B cell (primary cell): Measurements from ENCODE around the gene SRGAP2B.
"Not testable (repeated sequence)": the region's sequence is repeated elsewhere in the genome, so short reads cannot be mapped to it uniquely, and the experiment has no call there.

Experiments used
- EZH2 ChIP-seq: IDR thresholded peaks from 2 replicates; pipeline ENCODE4 v1.6.1; 2012; ENCODE audit warnings: borderline replicate concordance, low read depth, mild to moderate bottlenecking, moderate library complexity, low read length; ENCODE audit not compliant: insufficient read depth, poor library complexity, severe bottlenecking
- TF ChIP-seq, protein P1 (sequence below): fragments of 200-600 bp; IDR thresholded peaks from one replicate; pipeline ENCODE4 v1.8.0; 2022; ENCODE audit warnings: antibody characterized with exemption, mild to moderate bottlenecking

DNA sequence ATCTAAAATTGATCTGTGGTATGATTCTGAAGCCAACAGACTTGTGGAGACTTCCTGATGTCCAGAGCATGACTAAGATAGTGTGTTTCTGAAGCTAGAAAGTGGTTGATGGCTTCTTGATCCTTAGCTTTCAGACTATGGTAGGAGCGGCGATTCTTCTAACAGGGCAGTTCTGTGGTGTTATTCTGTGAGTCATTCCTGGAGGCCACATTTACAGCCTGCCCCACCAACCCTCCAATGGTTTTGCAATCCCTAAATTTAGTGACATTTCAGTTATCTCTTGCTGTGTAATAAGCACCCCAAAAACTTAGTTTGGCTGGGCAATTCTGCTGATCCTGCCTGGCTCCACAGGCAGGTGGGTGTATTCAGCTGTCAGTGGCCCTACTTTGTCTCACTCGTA is 24.7 kb upstream of the SRGAP2B start:
- TF ChIP-seq, protein P1, sequence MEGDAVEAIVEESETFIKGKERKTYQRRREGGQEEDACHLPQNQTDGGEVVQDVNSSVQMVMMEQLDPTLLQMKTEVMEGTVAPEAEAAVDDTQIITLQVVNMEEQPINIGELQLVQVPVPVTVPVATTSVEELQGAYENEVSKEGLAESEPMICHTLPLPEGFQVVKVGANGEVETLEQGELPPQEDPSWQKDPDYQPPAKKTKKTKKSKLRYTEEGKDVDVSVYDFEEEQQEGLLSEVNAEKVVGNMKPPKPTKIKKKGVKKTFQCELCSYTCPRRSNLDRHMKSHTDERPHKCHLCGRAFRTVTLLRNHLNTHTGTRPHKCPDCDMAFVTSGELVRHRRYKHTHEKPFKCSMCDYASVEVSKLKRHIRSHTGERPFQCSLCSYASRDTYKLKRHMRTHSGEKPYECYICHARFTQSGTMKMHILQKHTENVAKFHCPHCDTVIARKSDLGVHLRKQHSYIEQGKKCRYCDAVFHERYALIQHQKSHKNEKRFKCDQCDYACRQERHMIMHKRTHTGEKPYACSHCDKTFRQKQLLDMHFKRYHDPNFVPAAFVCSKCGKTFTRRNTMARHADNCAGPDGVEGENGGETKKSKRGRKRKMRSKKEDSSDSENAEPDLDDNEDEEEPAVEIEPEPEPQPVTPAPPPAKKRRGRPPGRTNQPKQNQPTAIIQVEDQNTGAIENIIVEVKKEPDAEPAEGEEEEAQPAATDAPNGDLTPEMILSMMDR = not testable (repeated sequence)
- not testable (repeated sequence) for TF ChIP-seq EZH2
